Measurements from ENCODE around the gene SS18L1.

DNA sequence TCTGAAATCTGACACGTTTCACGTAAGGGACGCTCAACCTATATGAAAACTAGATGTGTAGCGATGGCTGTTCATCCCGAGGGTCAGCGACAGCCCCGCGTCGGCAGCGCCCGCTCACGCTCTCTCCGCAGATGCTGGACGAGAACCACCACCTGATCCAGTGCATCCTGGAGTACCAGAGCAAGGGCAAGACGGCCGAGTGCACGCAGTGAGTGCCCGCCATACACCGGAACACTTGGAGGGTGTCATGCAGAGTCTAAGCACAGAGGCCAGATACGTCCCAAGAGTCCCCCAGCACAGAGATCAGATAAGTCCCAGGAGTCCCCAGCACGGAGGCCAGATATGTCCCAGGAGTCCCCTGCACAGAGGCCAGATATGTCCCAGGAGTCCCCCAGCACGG, 15.0 kb downstream of the SS18L1 start:
- TF ChIP-seq POLR2A (IDR thresholded peaks at IDR 0.05) (no peak), CTCF (IDR thresholded peaks at IDR 0.05) (no peak)
